ENCODE measurements around the gene CBARP. TPM values are rescaled to one million over a fixed set of nuclear protein-coding genes. Genes with fewer than 3 reads are reported as not detected.
A peak's percentile ranks its signal among the peaks of the same experiment; 100 is the strongest.

The CBARP gene
- total and polyA plus RNA-seq, 2 of the 13 experiments (the other 11 are each of a cell fraction or from before 2014, with no cell fraction given) = 1.2 to 1.4 TPM

DNA sequence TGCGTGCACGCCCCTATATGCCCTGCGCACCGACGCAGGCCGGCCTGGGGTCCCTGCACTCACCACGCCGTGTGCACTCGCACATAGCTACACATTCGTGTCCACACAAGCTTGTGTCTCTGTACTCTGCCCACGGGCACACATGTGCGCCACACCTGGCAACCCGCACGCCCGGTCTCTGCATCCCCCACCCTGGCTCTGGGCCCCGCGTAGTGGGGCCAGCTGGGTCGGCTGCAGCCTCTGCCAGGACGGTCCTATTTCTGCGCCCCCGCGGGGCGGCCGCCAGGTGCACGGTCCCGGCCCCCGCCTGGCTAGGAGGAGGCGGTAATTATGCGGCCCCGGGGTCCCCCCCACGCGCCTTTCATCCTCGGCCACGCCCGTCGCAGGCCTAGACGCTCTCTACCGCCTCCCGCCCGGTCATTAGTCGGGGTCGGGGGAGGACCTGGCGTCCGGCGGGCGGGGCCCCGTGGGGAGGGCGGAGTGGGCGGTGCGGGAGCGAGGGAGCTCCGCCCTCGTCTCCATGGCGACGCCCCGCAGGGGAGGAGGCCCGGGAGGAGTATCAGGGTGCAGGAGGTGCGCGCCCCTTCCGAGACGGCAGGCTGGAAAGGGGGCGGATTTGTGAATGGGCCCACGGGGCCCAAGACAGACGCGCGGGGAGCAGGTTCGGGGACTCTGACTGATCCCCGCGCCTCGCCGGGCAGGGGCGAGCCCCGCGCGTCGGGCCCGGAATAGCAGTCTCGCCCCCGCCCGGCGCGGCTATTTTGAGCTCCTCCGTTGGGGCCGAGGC lies 28.5 kb upstream of the CBARP start (continued):
- TF ChIP-seq, protein P1, sequence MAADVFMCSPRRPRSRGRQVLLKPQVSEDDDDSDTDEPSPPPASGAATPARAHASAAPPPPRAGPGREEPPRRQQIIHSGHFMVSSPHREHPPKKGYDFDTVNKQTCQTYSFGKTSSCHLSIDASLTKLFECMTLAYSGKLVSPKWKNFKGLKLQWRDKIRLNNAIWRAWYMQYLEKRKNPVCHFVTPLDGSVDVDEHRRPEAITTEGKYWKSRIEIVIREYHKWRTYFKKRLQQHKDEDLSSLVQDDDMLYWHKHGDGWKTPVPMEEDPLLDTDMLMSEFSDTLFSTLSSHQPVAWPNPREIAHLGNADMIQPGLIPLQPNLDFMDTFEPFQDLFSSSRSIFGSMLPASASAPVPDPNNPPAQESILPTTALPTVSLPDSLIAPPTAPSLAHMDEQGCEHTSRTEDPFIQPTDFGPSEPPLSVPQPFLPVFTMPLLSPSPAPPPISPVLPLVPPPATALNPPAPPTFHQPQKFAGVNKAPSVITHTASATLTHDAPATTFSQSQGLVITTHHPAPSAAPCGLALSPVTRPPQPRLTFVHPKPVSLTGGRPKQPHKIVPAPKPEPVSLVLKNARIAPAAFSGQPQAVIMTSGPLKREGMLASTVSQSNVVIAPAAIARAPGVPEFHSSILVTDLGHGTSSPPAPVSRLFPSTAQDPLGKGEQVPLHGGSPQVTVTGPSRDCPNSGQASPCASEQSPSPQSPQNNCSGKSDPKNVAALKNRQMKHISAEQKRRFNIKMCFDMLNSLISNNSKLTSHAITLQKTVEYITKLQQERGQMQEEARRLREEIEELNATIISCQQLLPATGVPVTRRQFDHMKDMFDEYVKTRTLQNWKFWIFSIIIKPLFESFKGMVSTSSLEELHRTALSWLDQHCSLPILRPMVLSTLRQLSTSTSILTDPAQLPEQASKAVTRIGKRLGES (CRISPR knock-in tag; IDR thresholded peaks at IDR 0.05; ENCODE audit: borderline replicate concordance) = no peak
- TF ChIP-seq HDAC1 (CRISPR knock-in tag; IDR thresholded peaks at IDR 0.05) (peak; percentile 71; the same call in 1 of the 2 replicates), SP2 (CRISPR knock-in tag; IDR thresholded peaks at IDR 0.05) (no peak; the same call in 1 of the 2 replicates), ZNF225 (CRISPR knock-in tag; IDR thresholded peaks at IDR 0.05) (no peak), SMAD9 (CRISPR knock-in tag; IDR thresholded peaks at IDR 0.05) (no peak), SAP130 (CRISPR knock-in tag; IDR thresholded peaks at IDR 0.05; ENCODE audit: low read depth) (peak; percentile 65), ZFYVE20 (CRISPR knock-in tag; IDR thresholded peaks at IDR 0.05; ENCODE audit: borderline replicate concordance, low read depth) (no peak), NCOA2 (CRISPR knock-in tag; IDR thresholded peaks at IDR 0.05) (no peak; the same call in none of the 2 replicates), TBX3 (IDR thresholded peaks at IDR 0.05; ENCODE audit: borderline replicate concordance) (no peak), ZNF292 (CRISPR knock-in tag; IDR thresholded peaks at IDR 0.05; ENCODE audit: borderline replicate concordance, low read depth) (no peak), ZNF749 (CRISPR knock-in tag; IDR thresholded peaks at IDR 0.05; ENCODE audit: borderline replicate concordance) (peak; percentile 77; the same call in 1 of the 2 replicates), KAT8 (CRISPR knock-in tag; IDR thresholded peaks at IDR 0.05) (no peak), MIER2 (CRISPR knock-in tag; IDR thresholded peaks at IDR 0.05) (no peak), KDM6A (CRISPR knock-in tag; IDR thresholded peaks at IDR 0.05; ENCODE audit: low read depth) (no peak), ZNF230 (CRISPR knock-in tag; IDR thresholded peaks at IDR 0.05) (0 out of 2 replicates have a peak, but pooled peaks have one; percentile 52), ATAD3A (CRISPR knock-in tag; IDR thresholded peaks at IDR 0.05) (no peak)
- TF ChIP-seq, protein P2, sequence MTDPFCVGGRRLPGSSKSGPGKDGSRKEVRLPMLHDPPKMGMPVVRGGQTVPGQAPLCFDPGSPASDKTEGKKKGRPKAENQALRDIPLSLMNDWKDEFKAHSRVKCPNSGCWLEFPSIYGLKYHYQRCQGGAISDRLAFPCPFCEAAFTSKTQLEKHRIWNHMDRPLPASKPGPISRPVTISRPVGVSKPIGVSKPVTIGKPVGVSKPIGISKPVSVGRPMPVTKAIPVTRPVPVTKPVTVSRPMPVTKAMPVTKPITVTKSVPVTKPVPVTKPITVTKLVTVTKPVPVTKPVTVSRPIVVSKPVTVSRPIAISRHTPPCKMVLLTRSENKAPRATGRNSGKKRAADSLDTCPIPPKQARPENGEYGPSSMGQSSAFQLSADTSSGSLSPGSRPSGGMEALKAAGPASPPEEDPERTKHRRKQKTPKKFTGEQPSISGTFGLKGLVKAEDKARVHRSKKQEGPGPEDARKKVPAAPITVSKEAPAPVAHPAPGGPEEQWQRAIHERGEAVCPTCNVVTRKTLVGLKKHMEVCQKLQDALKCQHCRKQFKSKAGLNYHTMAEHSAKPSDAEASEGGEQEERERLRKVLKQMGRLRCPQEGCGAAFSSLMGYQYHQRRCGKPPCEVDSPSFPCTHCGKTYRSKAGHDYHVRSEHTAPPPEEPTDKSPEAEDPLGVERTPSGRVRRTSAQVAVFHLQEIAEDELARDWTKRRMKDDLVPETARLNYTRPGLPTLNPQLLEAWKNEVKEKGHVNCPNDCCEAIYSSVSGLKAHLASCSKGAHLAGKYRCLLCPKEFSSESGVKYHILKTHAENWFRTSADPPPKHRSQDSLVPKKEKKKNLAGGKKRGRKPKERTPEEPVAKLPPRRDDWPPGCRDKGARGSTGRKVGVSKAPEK (CRISPR knock-in tag; IDR thresholded peaks at IDR 0.05; ENCODE audit: borderline replicate concordance) = no peak
- TF ChIP-seq, protein P3, sequence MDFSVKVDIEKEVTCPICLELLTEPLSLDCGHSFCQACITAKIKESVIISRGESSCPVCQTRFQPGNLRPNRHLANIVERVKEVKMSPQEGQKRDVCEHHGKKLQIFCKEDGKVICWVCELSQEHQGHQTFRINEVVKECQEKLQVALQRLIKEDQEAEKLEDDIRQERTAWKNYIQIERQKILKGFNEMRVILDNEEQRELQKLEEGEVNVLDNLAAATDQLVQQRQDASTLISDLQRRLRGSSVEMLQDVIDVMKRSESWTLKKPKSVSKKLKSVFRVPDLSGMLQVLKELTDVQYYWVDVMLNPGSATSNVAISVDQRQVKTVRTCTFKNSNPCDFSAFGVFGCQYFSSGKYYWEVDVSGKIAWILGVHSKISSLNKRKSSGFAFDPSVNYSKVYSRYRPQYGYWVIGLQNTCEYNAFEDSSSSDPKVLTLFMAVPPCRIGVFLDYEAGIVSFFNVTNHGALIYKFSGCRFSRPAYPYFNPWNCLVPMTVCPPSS (IDR thresholded peaks at IDR 0.05) = no peak
- TF ChIP-seq, protein P4, sequence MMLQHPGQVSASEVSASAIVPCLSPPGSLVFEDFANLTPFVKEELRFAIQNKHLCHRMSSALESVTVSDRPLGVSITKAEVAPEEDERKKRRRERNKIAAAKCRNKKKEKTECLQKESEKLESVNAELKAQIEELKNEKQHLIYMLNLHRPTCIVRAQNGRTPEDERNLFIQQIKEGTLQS (CRISPR knock-in tag; IDR thresholded peaks at IDR 0.05) = peak; percentile 51
- TF ChIP-seq, protein P5, sequence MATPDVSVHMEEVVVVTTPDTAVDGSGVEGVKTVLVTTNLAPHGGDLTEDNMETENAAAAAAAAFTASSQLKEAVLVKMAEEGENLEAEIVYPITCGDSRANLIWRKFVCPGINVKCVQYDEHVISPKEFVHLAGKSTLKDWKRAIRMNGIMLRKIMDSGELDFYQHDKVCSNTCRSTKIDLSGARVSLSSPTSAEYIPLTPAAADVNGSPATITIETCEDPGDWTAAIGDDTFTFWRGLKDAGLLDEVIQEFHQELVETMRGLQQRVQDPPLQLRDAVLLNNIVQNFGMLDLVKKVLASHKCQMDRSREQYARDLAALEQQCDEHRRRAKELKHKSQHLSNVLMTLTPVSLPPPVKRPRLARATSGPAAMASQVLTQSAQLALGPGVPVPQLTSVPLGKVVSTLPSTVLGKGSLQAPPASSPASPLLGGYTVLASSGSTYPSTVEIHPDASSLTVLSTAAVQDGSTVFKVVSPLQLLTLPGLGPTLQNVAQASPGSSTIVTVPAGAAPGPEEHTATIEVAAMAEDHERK (CRISPR knock-in tag; IDR thresholded peaks at IDR 0.05; ENCODE audit: low read depth) = no peak
